Neural crest cell (in vitro differentiated cells): ENCODE measurements around the gene HTR3B. TPM values are rescaled to one million over a fixed set of nuclear protein-coding genes. Genes with fewer than 3 reads are reported as not detected.

Source experiments
- DNase-seq: peaks from one replicate; pipeline ENCODE4 v3.0.0; 2021; ENCODE audit warnings: low read depth, mixed read lengths, low spot score
- H3K27ac Mint-ChIP-seq: one replicate; pipeline ENCODE4 v1.8.0; 2021; ENCODE audit warnings: mild to moderate bottlenecking, mixed read lengths; ENCODE audit not compliant: unreplicated experiment
- H3K27me3 Mint-ChIP-seq: 2 replicates; pipeline ENCODE4 v1.8.0; 2021; ENCODE audit warnings: low read depth, mild to moderate bottlenecking, mixed read lengths
- H3K36me3 Mint-ChIP-seq: 2 replicates; pipeline ENCODE4 v1.8.0; 2021; ENCODE audit warnings: low read depth, mild to moderate bottlenecking, mixed read lengths
- H3K4me1 Mint-ChIP-seq: 2 replicates; pipeline ENCODE4 v1.8.0; 2021; ENCODE audit warnings: mixed read lengths
- H3K4me3 Mint-ChIP-seq: one replicate; pipeline ENCODE4 v1.8.0; 2021; ENCODE audit warnings: mild to moderate bottlenecking, mixed read lengths
- H3K9me3 Mint-ChIP-seq: 2 replicates; pipeline ENCODE4 v1.8.0; 2021; ENCODE audit warnings: mixed read lengths
- total RNA-seq: library from RNA; stranded (reverse); gene quantifications from 2 replicates; pipeline ENCODE4 v1.2.1, GENCODE V29; 2021
- TF ChIP-seq, protein P1 (sequence below): fragments of 200-600 bp; sonication (generic); conservative IDR thresholded peaks from 2 replicates; pipeline ENCODE4 v1.5.0; 2021; ENCODE audit warnings: antibody characterized with exemption, mild to moderate bottlenecking

Gene HTR3B
- total RNA-seq, 1 donor from 2014 or later, result 0.26 TPM

DNA sequence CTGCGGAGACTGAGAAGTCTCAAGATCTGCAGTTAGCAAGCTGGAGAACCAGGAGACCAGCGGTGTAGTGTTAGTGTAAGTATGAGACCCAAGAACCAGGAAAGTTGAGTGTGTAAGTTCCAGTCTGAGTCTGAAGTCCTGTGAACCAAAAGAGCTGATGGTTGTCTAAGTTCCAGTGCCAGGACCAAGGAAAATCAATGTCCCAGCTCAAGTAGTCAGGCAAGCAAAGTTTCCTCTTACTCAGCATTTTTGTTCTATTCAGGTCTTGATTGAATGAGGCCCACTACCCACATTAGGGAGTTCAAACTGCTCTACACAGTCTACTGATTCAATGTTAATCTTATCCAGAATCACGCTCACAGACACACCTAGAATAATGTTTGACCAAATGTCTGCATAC lies 40.2 kb upstream of the HTR3B start:
- H3K27me3 Mint-ChIP-seq, result no peaks in the 10 kb centered on the region
- TF ChIP-seq, protein P1, sequence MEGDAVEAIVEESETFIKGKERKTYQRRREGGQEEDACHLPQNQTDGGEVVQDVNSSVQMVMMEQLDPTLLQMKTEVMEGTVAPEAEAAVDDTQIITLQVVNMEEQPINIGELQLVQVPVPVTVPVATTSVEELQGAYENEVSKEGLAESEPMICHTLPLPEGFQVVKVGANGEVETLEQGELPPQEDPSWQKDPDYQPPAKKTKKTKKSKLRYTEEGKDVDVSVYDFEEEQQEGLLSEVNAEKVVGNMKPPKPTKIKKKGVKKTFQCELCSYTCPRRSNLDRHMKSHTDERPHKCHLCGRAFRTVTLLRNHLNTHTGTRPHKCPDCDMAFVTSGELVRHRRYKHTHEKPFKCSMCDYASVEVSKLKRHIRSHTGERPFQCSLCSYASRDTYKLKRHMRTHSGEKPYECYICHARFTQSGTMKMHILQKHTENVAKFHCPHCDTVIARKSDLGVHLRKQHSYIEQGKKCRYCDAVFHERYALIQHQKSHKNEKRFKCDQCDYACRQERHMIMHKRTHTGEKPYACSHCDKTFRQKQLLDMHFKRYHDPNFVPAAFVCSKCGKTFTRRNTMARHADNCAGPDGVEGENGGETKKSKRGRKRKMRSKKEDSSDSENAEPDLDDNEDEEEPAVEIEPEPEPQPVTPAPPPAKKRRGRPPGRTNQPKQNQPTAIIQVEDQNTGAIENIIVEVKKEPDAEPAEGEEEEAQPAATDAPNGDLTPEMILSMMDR, result no peak
- H3K9me3 Mint-ChIP-seq, result no peaks in the 10 kb centered on the region
- peaks cover 37% of the 10 kb centered on the region for H3K4me1 Mint-ChIP-seq
- H3K36me3 Mint-ChIP-seq, result peaks cover 30% of the 10 kb centered on the region
- no peak overlapping the region for H3K4me3 Mint-ChIP-seq
- DNase-seq, result no peak
- no peak overlapping the region for H3K27ac Mint-ChIP-seq

DNA sequence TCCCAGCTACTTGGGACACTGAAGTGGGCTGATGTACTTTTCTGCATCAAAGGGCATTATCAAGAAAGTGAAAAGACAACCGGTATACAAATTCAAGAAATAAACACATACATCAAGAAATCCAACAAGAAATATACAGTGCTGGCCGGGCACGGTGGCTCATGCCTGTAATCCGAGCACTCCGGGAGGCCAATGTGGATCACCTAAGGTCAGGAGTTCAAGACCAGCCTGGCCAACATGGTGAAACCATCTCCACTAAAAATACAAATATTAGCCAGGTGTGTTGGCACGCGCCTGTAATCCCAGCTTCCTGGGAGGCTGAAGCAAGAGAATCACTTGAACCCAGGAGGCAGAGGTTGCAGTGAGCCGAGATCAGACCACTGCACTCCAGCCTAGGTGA lies 38.7 kb upstream of the HTR3B start:
- Mint-ChIP-seq H3K4me1 (peaks cover 30% of the 10 kb centered on the region), H3K36me3 (peaks cover 30% of the 10 kb centered on the region), H3K27me3 (no peaks in the 10 kb centered on the region)

DNA sequence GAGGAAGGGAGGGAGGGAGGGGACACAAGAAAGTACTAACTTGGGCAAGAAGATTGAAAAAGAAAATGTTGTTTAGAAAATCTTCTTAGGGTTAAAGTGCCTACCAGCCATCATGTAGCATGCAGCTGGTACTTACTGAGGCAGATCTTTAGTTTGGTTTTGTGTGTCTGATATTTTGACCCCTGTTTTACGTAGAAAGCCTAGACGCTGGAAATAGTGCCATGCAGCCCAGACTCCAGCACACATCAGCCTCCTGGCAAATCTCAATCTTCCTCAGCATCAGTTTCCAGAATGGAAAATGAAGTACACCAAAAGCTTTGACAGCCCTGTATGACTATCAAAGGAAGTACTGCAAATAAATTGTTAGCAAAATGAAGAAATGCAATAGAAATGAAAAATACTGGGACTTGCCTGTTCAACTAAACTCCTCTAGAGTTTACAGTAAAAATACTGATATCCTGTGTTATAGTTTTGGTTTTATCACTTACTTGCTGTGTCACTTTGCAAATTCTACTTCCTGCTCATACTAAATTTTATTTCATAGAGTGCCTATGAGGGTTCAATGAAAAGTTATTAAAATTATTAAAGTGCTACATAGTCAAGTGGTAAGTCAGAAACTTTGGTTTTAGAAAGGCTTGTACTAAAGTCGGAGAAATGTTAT lies 36.6 kb upstream of the HTR3B start:
- peaks cover 21% of the 10 kb centered on the region for H3K36me3 Mint-ChIP-seq
- no peak overlapping the region for H3K4me3 Mint-ChIP-seq
- H3K27me3 Mint-ChIP-seq, result no peaks in the 10 kb centered on the region
- H3K9me3 Mint-ChIP-seq, result no peaks in the 10 kb centered on the region
- TF ChIP-seq, protein P1, result no peak
- peaks cover 31% of the 10 kb centered on the region for H3K4me1 Mint-ChIP-seq
- DNase-seq, result no peak
- H3K27ac Mint-ChIP-seq, result peak overlapping the region; percentile 81

More for the DNA sequence above, 38.7 kb upstream of the HTR3B start:
- no peak overlapping the region for H3K4me3 Mint-ChIP-seq
- H3K27ac Mint-ChIP-seq, result no peak overlapping the region
- no peak for DNase-seq
- TF ChIP-seq, protein P1, result no peak
- H3K9me3 Mint-ChIP-seq, result no peaks in the 10 kb centered on the region

DNA sequence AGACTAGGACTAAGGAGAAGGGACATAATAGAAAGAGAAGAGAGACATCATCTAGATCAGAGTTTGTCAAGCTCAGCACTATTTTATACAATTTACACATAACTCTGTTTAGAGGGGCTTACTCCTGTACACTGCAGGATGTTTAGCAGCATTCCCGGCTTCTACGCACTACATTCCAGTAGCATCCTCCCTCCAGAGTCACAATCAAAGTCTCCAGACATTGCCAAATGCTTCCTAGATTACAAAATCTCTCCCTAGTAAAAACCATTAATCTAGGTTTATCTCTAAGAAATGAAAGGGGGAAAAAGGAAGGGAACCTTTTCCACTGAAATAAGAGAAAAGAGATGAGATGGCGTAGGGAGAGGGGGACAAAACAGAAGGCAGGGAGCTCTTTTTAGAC lies 33.3 kb upstream of the HTR3B start:
- Mint-ChIP-seq H3K4me3 (peak overlapping the region; percentile 73), H3K27ac (no peak overlapping the region), H3K4me1 (peaks cover 49% of the 10 kb centered on the region), H3K9me3 (no peaks in the 10 kb centered on the region), H3K36me3 (peaks cover 7% of the 10 kb centered on the region), H3K27me3 (peaks cover 6% of the 10 kb centered on the region)
- TF ChIP-seq, protein P1, result no peak
- no peak for DNase-seq

DNA sequence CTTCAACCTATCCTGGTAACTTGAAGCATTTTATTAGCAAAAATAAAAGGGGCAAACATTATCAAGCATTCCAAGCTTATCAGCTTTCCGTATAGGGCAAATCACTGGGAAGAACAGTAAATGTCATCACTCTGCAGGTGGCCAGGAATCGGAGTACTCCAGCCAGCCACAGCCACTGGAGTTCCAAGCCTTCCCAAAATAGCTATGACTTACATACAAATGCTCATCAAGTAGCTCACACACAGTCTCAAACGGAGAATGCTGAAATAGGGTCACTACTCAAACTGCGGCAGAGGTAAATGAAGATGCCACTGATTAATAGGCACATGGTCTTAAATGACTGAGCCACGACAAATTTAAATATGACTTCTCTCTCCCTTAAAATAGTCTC lies 31.4 kb upstream of the HTR3B start:
- peaks cover 2% of the 10 kb centered on the region for H3K9me3 Mint-ChIP-seq
- peaks cover under 1% of the 10 kb centered on the region for H3K36me3 Mint-ChIP-seq
- H3K4me3 Mint-ChIP-seq, result peak overlapping the region; percentile 91
- peaks cover 53% of the 10 kb centered on the region for H3K4me1 Mint-ChIP-seq
- peaks cover 6% of the 10 kb centered on the region for H3K27me3 Mint-ChIP-seq
- TF ChIP-seq, protein P1, result no peak
- no peak for DNase-seq
- H3K27ac Mint-ChIP-seq, result no peak overlapping the region
